SK-N-SH (cell line): ENCODE measurements around the gene TNFRSF4. TPM values are rescaled to one million over a fixed set of nuclear protein-coding genes. Genes with fewer than 3 reads are reported as not detected.

Experiments
- CTCF ChIA-PET: fragments of 300-600, 350-600 bp; formaldehyde crosslinking; extraction: SDS; loops from one replicate; lab custom pipeline; 2021; lab: Yijun Ruan, JAX
- POLR2A ChIA-PET: fragments of 350-600 bp; sonication (Branson Sonifier 250); formaldehyde crosslinking; extraction: SDS; loops from one replicate; lab custom pipeline; 2020; ENCODE audit warnings: antibody characterized with exemption, inconsistent platforms; lab: Yijun Ruan, JAX
- DNase-seq: peaks from one replicate; pipeline ENCODE4 v3.0.0; 2012
- H2AFZ ChIP-seq: fragments of 200-600 bp; sonication (generic); 2 replicates; pipeline ENCODE4 v1.8.1; 2016; ENCODE audit warnings: antibody characterized with exemption, mild to moderate bottlenecking, low read depth
- H3F3A ChIP-seq: fragments of 200-600 bp; sonication (generic); replicated peaks from 2 replicates; pipeline ENCODE3; 2016; ENCODE audit warnings: antibody characterized with exemption, mild to moderate bottlenecking; ENCODE audit not compliant: insufficient read depth
- H3K27ac ChIP-seq, 2 experiments: fragments of 200-500 bp in 1 of 2; fragments of 200-600 bp in 1 of 2; sonication (Bioruptor generic) in 1 of 2; sonication (generic), shearing (Covaris generic) in 1 of 2; 2 replicates each; pipeline versions ENCODE4 v1.5.1 to v1.6.1; 2014 to 2016; ENCODE audit warnings: low read depth in 2 of 2, inconsistent platforms in 1 of 2, low read length in 1 of 2, mild to moderate bottlenecking in 1 of 2, mixed read lengths in 1 of 2
- H3K27me3 ChIP-seq: fragments of 200-600 bp; sonication (generic), shearing (Covaris generic); 2 replicates; pipeline ENCODE4 v1.6.1; 2016; ENCODE audit warnings: mixed run types; ENCODE audit not compliant: insufficient read depth
- H3K36me3 ChIP-seq, 2 experiments: fragments of 200-500 bp in 1 of 2; fragments of 200-600 bp in 1 of 2; sonication (Bioruptor generic) in 1 of 2; sonication (generic) in 1 of 2; replicated peaks in 1 of 2; 2 replicates each; pipeline versions ENCODE3 to v1.5.1; 2014 to 2016; ENCODE audit warnings: low read length in 1 of 2, mild to moderate bottlenecking in 1 of 2; ENCODE audit not compliant: insufficient read depth in 2 of 2, control insufficient read depth in 1 of 2
- H3K4me1 ChIP-seq, 2 experiments: fragments of 200-500 bp in 1 of 2; fragments of 200-600 bp in 1 of 2; sonication (Bioruptor generic) in 1 of 2; sonication (generic), shearing (Covaris generic) in 1 of 2; 2 replicates each; pipeline versions ENCODE4 v1.5.1 to v1.6.1; 2014 to 2016; ENCODE audit warnings: low read depth in 1 of 2, low read length in 1 of 2, mixed run types in 1 of 2; ENCODE audit not compliant: insufficient read depth in 2 of 2, control insufficient read depth in 1 of 2
- H3K4me2 ChIP-seq: fragments of 200-600 bp; sonication (generic), shearing (Covaris generic); 2 replicates; pipeline ENCODE4 v1.6.1; 2017; ENCODE audit warnings: mixed run types
- H3K4me3 ChIP-seq, 2 experiments: fragments of 200-500 bp in 1 of 2; fragments of 200-600 bp in 1 of 2; sonication (Bioruptor generic) in 1 of 2; sonication (generic), shearing (Covaris generic) in 1 of 2; 2 replicates each; pipeline versions ENCODE4 v1.5.1 to v1.8.1; 2014 to 2016; ENCODE audit warnings: low read depth in 2 of 2, inconsistent platforms in 1 of 2, low read length in 1 of 2, mild to moderate bottlenecking in 1 of 2, mixed read lengths in 1 of 2, moderate library complexity in 1 of 2
- H3K79me2 ChIP-seq: fragments of 200-600 bp; sonication (generic); 2 replicates; pipeline ENCODE4 v1.8.1; 2017; ENCODE audit warnings: mild to moderate bottlenecking; ENCODE audit not compliant: insufficient read depth
- H3K9ac ChIP-seq: fragments of 200-600 bp; sonication (generic); 2 replicates; pipeline ENCODE4 v1.6.1; 2017; ENCODE audit warnings: mixed run types
- H3K9me2 ChIP-seq: fragments of 200-600 bp; sonication (generic); 2 replicates; pipeline ENCODE4 v1.6.1; 2017; ENCODE audit warnings: mixed run types
- H3K9me3 ChIP-seq: fragments of 200-600 bp; sonication (generic); 2 replicates; pipeline ENCODE4 v1.6.1; 2017; ENCODE audit warnings: mixed run types, mild to moderate bottlenecking, moderate library complexity
- H4K20me1 ChIP-seq: fragments of 200-600 bp; sonication (generic); 2 replicates; pipeline ENCODE4 v1.6.1; 2017; ENCODE audit warnings: mild to moderate bottlenecking, mixed run types; ENCODE audit not compliant: insufficient read depth
- CHD2 ChIP-seq: fragments of 150-350 bp; IDR thresholded peaks from 2 replicates; pipeline ENCODE4 v1.6.1; 2018; ENCODE audit warnings: low read length; ENCODE audit not compliant: partially characterized antibody
- EP300 ChIP-seq, 2 experiments: IDR thresholded peaks; 2 replicates each; pipeline versions ENCODE4 v1.4.0 to v1.6.1; 2012; ENCODE audit warnings: borderline replicate concordance in 1 of 2, low read depth in 1 of 2, low read length in 1 of 2
- EZH2phosphoT487 ChIP-seq: fragments of 200-600 bp; sonication (generic); IDR thresholded peaks from 2 replicates; pipeline ENCODE4 v1.6.1; 2017; ENCODE audit warnings: low read depth, mixed run types, mild to moderate bottlenecking, antibody characterized with exemption, moderate library complexity, borderline replicate concordance
- FOXJ3 ChIP-seq: sonication (generic); formaldehyde crosslinking; IDR thresholded peaks from 2 replicates; pipeline ENCODE4 v1.5.1; 2020; ENCODE audit warnings: mild to moderate bottlenecking, missing genetic modification reagents
- MEF2A ChIP-seq: IDR thresholded peaks from 2 replicates; pipeline ENCODE4 v1.4.0; 2012; ENCODE audit warnings: low read depth, borderline replicate concordance
- NFIC ChIP-seq: IDR thresholded peaks from 2 replicates; pipeline ENCODE4 v1.4.0; 2012; ENCODE audit warnings: borderline replicate concordance
- NRF1 ChIP-seq: IDR thresholded peaks from 2 replicates; pipeline ENCODE4 v1.6.1; 2012; ENCODE audit warnings: low read depth, mild to moderate bottlenecking, low read length
- POLR2AphosphoS5 ChIP-seq: IDR thresholded peaks from 2 replicates; pipeline ENCODE4 v1.6.1; 2012; ENCODE audit warnings: low read depth, low read length
- RAD21 ChIP-seq: IDR thresholded peaks from 2 replicates; pipeline ENCODE4 v1.6.1; 2012; ENCODE audit warnings: mild to moderate bottlenecking, low read length
- RCOR1 ChIP-seq: fragments of 150-350 bp; IDR thresholded peaks from 2 replicates; pipeline ENCODE4 v1.6.1; 2017; ENCODE audit warnings: antibody characterized with exemption, low read length
- SIN3A ChIP-seq: IDR thresholded peaks from 2 replicates; pipeline ENCODE4 v1.6.1; 2012; ENCODE audit warnings: low read depth, mild to moderate bottlenecking, low read length, moderate library complexity, borderline replicate concordance
- TAF1 ChIP-seq: IDR thresholded peaks from 2 replicates; pipeline ENCODE4 v1.6.1; 2012; ENCODE audit warnings: low read depth, mild to moderate bottlenecking, low read length, moderate library complexity, borderline replicate concordance
- YY1 ChIP-seq: IDR thresholded peaks from 2 replicates; pipeline ENCODE4 v1.4.0; 2012; ENCODE audit warnings: low read depth, mild to moderate bottlenecking
- WGBS: methylation state at CpG from one replicate; pipeline ENCODE4 v1.1.6; 2017; ENCODE audit warnings: low lambda C conversion rate; 5-methylcytosine and 5-hydroxymethylcytosine counted together
- polyA plus RNA-seq, 3 experiments: library from polyadenylated mRNA; depleted of rRNA; stranded (reverse); fragments of >200 nt; gene quantifications; 2 replicates each; pipeline ENCODE4 v1.2.3, GENCODE V29; 2012
- TF ChIP-seq, protein P1 (sequence below): IDR thresholded peaks from 2 replicates; pipeline ENCODE4; 2012
- TF ChIP-seq, protein P2 (sequence below): fragments of 200-600 bp; sonication (generic); IDR thresholded peaks from 2 replicates; pipeline ENCODE4 v1.6.1; 2017; ENCODE audit warnings: antibody characterized with exemption, mild to moderate bottlenecking, moderate library complexity
- TF ChIP-seq, protein P3 (sequence below): IDR thresholded peaks from 2 replicates; pipeline ENCODE4 v1.4.0; 2012; ENCODE audit warnings: low read depth
- TF ChIP-seq, protein P4 (sequence below): fragments of 150-350 bp; IDR thresholded peaks from 2 replicates; pipeline ENCODE4 v1.6.1; 2016; ENCODE audit warnings: mild to moderate bottlenecking, low read depth, low read length

The TNFRSF4 gene
- polyA plus RNA-seq, 1 of the 3 experiments (the other 2 are of a cell fraction): not detected

DNA sequence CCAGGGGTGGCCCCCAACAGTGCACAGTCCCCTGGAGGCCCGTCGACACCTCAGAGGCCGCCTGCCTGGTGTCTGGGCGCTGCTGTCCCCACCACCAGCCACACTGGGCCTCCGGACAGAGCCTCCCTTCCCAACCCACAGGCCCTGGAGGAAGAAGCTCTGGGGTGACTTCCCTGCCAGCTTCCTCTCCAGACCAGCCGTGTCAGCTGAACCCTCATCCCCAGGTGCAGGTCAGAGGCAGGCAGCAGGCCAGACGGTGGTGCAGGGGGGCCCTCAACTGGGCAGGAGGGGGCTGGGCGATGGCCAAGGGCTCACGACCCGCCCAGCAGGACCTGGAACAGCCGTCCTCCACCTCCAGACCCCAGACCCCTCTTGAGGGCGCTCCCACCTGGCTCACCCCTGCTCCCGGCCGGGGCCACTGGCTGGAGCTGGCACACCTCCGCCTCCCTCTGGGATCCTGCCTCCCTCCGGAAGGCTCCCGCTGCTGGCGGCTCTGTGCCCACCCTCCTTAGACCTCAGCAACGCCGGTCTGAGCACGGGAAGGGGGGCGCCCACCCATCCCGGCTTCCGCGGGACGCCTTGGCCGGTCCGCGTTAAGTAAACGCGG lies 8.1 kb downstream of the TNFRSF4 start:
- DNase-seq: peak; percentile 51
- H3K79me2 ChIP-seq: no peaks in the 10 kb centered on the region
- peaks cover 7% of the 10 kb centered on the region; the same call in 1 of the 2 replicates for H3K27me3 ChIP-seq
- POLR2A ChIA-PET: no interaction called here
- peaks cover 3 to 8% of the 10 kb centered on the region in 2 experiments; a peak in 1 of 4 replicates for H3K4me1 ChIP-seq
- H4K20me1 ChIP-seq: no peaks in the 10 kb centered on the region
- H2AFZ ChIP-seq: no peak overlapping the region
- H3K9me3 ChIP-seq: no peaks in the 10 kb centered on the region
- no peak overlapping the region for H3K4me3 ChIP-seq
- WGBS: 33% methylated on average over 2 of the region's 31 CpGs
- H3K27ac ChIP-seq: no peak overlapping the region
- H3K4me2 ChIP-seq: no peak overlapping the region
- no peak for TF ChIP-seq NRF1
- no peak for TF ChIP-seq EP300 (IDR thresholded peaks at IDR 0.05; ENCODE audit: borderline replicate concordance in 1 of 2, low read depth in 1 of 2, low read length in 1 of 2)
- no peak for TF ChIP-seq MEF2A
- TF ChIP-seq, protein P1, sequence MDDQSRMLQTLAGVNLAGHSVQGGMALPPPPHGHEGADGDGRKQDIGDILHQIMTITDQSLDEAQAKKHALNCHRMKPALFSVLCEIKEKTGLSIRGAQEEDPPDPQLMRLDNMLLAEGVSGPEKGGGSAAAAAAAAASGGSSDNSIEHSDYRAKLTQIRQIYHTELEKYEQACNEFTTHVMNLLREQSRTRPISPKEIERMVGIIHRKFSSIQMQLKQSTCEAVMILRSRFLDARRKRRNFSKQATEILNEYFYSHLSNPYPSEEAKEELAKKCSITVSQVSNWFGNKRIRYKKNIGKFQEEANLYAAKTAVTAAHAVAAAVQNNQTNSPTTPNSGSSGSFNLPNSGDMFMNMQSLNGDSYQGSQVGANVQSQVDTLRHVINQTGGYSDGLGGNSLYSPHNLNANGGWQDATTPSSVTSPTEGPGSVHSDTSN: no peak
- no peak for TF ChIP-seq TAF1
- no peak for TF ChIP-seq RCOR1
- TF ChIP-seq, protein P2, sequence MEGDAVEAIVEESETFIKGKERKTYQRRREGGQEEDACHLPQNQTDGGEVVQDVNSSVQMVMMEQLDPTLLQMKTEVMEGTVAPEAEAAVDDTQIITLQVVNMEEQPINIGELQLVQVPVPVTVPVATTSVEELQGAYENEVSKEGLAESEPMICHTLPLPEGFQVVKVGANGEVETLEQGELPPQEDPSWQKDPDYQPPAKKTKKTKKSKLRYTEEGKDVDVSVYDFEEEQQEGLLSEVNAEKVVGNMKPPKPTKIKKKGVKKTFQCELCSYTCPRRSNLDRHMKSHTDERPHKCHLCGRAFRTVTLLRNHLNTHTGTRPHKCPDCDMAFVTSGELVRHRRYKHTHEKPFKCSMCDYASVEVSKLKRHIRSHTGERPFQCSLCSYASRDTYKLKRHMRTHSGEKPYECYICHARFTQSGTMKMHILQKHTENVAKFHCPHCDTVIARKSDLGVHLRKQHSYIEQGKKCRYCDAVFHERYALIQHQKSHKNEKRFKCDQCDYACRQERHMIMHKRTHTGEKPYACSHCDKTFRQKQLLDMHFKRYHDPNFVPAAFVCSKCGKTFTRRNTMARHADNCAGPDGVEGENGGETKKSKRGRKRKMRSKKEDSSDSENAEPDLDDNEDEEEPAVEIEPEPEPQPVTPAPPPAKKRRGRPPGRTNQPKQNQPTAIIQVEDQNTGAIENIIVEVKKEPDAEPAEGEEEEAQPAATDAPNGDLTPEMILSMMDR: no peak
- TF ChIP-seq EZH2phosphoT487: no peak
- TF ChIP-seq YY1: no peak
- TF ChIP-seq, protein P3, sequence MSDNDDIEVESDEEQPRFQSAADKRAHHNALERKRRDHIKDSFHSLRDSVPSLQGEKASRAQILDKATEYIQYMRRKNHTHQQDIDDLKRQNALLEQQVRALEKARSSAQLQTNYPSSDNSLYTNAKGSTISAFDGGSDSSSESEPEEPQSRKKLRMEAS: no peak
- TF ChIP-seq CHD2: no peak
- TF ChIP-seq FOXJ3 (CRISPR knock-in tag): no peak
- TF ChIP-seq POLR2AphosphoS5: no peak
- TF ChIP-seq NFIC: no peak
- no peak for TF ChIP-seq RAD21
- TF ChIP-seq, protein P4, sequence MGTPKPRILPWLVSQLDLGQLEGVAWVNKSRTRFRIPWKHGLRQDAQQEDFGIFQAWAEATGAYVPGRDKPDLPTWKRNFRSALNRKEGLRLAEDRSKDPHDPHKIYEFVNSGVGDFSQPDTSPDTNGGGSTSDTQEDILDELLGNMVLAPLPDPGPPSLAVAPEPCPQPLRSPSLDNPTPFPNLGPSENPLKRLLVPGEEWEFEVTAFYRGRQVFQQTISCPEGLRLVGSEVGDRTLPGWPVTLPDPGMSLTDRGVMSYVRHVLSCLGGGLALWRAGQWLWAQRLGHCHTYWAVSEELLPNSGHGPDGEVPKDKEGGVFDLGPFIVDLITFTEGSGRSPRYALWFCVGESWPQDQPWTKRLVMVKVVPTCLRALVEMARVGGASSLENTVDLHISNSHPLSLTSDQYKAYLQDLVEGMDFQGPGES: no peak
- no peak for TF ChIP-seq SIN3A
- no peaks in the 10 kb centered on the region for H3K36me3 ChIP-seq
- H3F3A ChIP-seq: no peaks in the 10 kb centered on the region
- CTCF ChIA-PET: interaction anchor here (1.0 to 3.8 kb wide), 2 partner anchors 25 to 84 kb away, joined by 3 to 16 read pairs; no protein-coding TSS in a partner anchor
- no peak overlapping the region for H3K9ac ChIP-seq
- no peaks in the 10 kb centered on the region for H3K9me2 ChIP-seq
